Activated CD4-positive, CD25-positive, alpha-beta regulatory T cell treated with anti-CD3 and anti-CD28 coated beads, Interleukin-2, amount 50 U/mL, for 72 hours (primary cell): Measurements from ENCODE around the gene ZNF789.
"Not testable (repeated sequence)": the region's sequence is repeated elsewhere in the genome, so short reads cannot be mapped to it uniquely, and the experiment has no call there.

Experiments used
- DNase-seq: peaks from one replicate; pipeline ENCODE4 v3.0.0; 2021

ZNF789 gene

GRCh38 chr7:99459087-99459486 lies 13.6 kb upstream of the ZNF789 start:
- no peak for DNase-seq

GRCh38 chr7:99460651-99461050 lies 12.0 kb upstream of the ZNF789 start:
- no peak for DNase-seq

GRCh38 chr7:99461221-99461620 lies 11.5 kb upstream of the ZNF789 start:
- DNase-seq, result no peak

- DNase-seq, result no peak
Observed at GRCh38 chr7:99465421-99465768, 7.3 kb upstream of the ZNF789 start.

- no peak for DNase-seq
Observed at GRCh38 chr7:99468336-99468918, 4.3 kb upstream of the ZNF789 start.

GRCh38 chr7:99469381-99470065 lies 3.2 kb upstream of the ZNF789 start:
- DNase-seq, result no peak

- DNase-seq, result no peak
Observed at GRCh38 chr7:99473315-99473596, 566 bp downstream of the ZNF789 start.

- no peak for DNase-seq
Observed at GRCh38 chr7:99476107-99476506, 3.4 kb downstream of the ZNF789 start.

GRCh38 chr7:99478464-99479440 lies 6.1 kb downstream of the ZNF789 start:
- DNase-seq, result no peak

GRCh38 chr7:99485094-99485493 lies 12.4 kb downstream of the ZNF789 start:
- no peak for DNase-seq

- no peak for DNase-seq
Observed at GRCh38 chr7:99489235-99489634, 16.5 kb downstream of the ZNF789 start.

GRCh38 chr7:99490878-99491277 lies 18.2 kb downstream of the ZNF789 start:
- DNase-seq, result no peak

GRCh38 chr7:99493823-99494222 lies 21.1 kb downstream of the ZNF789 start:
- no peak for DNase-seq

- DNase-seq, result no peak
Observed at GRCh38 chr7:99497766-99498545, 25.3 kb downstream of the ZNF789 start.

- no peak for DNase-seq
Observed at GRCh38 chr7:99498546-99498944, 25.9 kb downstream of the ZNF789 start.

- no peak for DNase-seq
Observed at GRCh38 chr7:99499371-99499720, 26.7 kb downstream of the ZNF789 start.

- DNase-seq, result peak; percentile 81
Observed at GRCh38 chr7:99499721-99500636, 27.3 kb downstream of the ZNF789 start, which contains the start of gene ZNF394. TSS of gene ZNF394 (minus strand) at chr7:99500281. CDS start at chr7:99500093, 188 bp downstream.

- DNase-seq, result no peak
Observed at GRCh38 chr7:99500637-99501009, 27.9 kb downstream of the ZNF789 start.

GRCh38 chr7:99501236-99501635 lies 28.5 kb downstream of the ZNF789 start:
- DNase-seq, result not testable (repeated sequence)

- DNase-seq, result no peak
Observed at GRCh38 chr7:99504281-99504602, 31.6 kb downstream of the ZNF789 start.

GRCh38 chr7:99504603-99505323 lies 32.1 kb downstream of the ZNF789 start, which contains the start of gene ZKSCAN5:
TSS of gene ZKSCAN5 (plus strand) at chr7:99504662. CDS start at chr7:99506045, 1,383 bp downstream.
- DNase-seq, result peak; percentile 95

GRCh38 chr7:99505324-99505662 lies 32.6 kb downstream of the ZNF789 start:
- DNase-seq, result no peak
